ENCODE results near the gene PRKG1.
A peak's percentile ranks its signal among the peaks of the same experiment; 100 is the strongest.
"Not testable (repeated sequence)": the region's sequence is repeated elsewhere in the genome, so short reads cannot be mapped to it uniquely, and the experiment has no call there.

The PRKG1 gene

GRCh38 chr10:51119441-51119840 is 45.2 kb downstream of the PRKG1 start:
- DNase-seq, result no peak

GRCh38 chr10:51121861-51122260 is 47.6 kb downstream of the PRKG1 start:
- peak; percentile 45 to 85 for DNase-seq

- DNase-seq, result no peak
These were observed 50.6 kb downstream of the PRKG1 start for GRCh38 chr10:51124852-51125251.

GRCh38 chr10:51125518-51125917 is 51.2 kb downstream of the PRKG1 start:
- DNase-seq, result no peak

GRCh38 chr10:51129946-51130544 is 55.8 kb downstream of the PRKG1 start:
- peak in 1 of 2 experiments; percentile 35 for DNase-seq

GRCh38 chr10:51137756-51138529 is 63.7 kb downstream of the PRKG1 start:
- no peak for DNase-seq

GRCh38 chr10:51139176-51139575 is 64.9 kb downstream of the PRKG1 start:
- no peak for DNase-seq

- DNase-seq, result no peak
These were observed 66.7 kb downstream of the PRKG1 start for GRCh38 chr10:51141010-51141409.

GRCh38 chr10:51144161-51144781 is 70.0 kb downstream of the PRKG1 start:
- DNase-seq, result no peak

GRCh38 chr10:51145375-51145774 is 71.1 kb downstream of the PRKG1 start:
- DNase-seq, result no peak

GRCh38 chr10:51147644-51148399 is 73.5 kb downstream of the PRKG1 start:
- DNase-seq, result no peak

GRCh38 chr10:51156926-51157325 is 82.6 kb downstream of the PRKG1 start:
- DNase-seq, result peak in 1 of 2 experiments; percentile 33

GRCh38 chr10:51158832-51159231 is 84.5 kb downstream of the PRKG1 start:
- no peak for DNase-seq

GRCh38 chr10:51159841-51160240 is 85.6 kb downstream of the PRKG1 start:
- no peak for DNase-seq

GRCh38 chr10:51162002-51162401 is 87.7 kb downstream of the PRKG1 start:
- peak in 1 of 2 experiments; percentile 36 for DNase-seq

- DNase-seq, result not testable (repeated sequence)
These were observed 89.2 kb downstream of the PRKG1 start for GRCh38 chr10:51163380-51164049.

- DNase-seq, result no peak
These were observed 94.0 kb downstream of the PRKG1 start for GRCh38 chr10:51168086-51168815.

- DNase-seq, result no peak
These were observed 94.8 kb downstream of the PRKG1 start for GRCh38 chr10:51169111-51169510.

GRCh38 chr10:51170518-51171245 is 96.4 kb downstream of the PRKG1 start:
- no peak for DNase-seq

- DNase-seq, result no peak
These were observed 97.7 kb downstream of the PRKG1 start for GRCh38 chr10:51171946-51172345.

GRCh38 chr10:51176976-51177695 is 102.8 kb downstream of the PRKG1 start:
- DNase-seq, result no peak

All from NCI-H446 (cell line).